ENCODE results near the gene KIAA0232.
"Not testable (repeated sequence)": the region's sequence is repeated elsewhere in the genome, so short reads cannot be mapped to it uniquely, and the experiment has no call there.

Gene KIAA0232

DNA sequence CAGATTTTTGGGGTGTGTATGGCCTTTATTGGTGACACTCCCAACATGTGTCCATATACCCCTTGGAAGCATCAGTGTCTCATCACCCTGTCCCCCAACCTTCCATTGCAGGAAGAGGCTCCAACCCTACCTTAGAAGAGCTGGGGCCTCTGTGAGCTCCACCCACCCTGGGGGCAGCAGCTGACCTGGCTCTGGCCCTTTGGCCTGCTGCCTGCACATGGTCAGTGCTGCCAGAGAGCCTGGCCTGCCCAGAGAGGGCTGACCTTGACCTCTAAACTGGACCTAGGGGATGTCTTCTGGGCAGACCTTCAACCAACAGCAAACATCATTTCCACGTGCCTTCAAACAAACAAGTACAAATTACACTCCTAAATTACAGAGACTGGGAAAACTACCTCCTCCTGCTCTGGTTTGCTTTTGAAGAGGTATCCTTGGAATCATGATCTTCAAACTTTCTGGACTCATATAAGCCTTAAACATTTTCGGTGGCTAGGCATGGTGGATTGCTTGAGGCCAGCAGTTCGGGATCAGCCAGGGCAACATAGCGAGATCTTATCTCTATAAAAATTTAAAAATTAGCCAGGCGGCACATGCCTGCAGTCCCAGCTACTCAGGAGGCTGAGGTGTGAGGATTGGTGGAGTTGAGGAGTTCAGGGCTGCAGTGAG, 27.3 kb upstream of the KIAA0232 start:
- DNase-seq (ENCODE audit: low read depth) = no peak
- TF ChIP-seq CTCF (IDR thresholded peaks at IDR 0.05; ENCODE audit: insufficient read depth, low read depth, low read length, missing control alignments) = no peak

DNA sequence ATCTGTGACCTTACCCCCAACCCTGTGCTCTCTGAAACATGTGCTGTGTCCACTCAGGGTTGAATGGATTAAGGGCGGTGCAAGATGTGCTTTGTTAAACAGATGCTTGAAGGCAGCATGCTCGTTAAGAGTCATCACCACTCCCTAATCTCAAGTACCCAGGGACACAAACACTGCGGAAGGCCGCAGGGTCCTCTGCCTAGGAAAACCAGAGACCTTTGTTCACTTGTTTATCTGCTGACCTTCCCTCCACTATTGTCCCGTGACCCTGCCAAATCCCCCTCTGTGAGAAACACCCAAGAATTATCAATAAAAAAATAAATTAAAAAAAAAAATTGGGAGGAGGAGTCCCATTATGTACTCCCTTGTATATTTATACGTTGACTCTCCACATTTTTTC, 26.2 kb upstream of the KIAA0232 start:
- H3K4me3 ChIP-seq (ENCODE audit: low read depth, low read length); DNase-seq (ENCODE audit: low read depth): not testable (repeated sequence)

More for the DNA sequence above, 27.3 kb upstream of the KIAA0232 start:
- no peak overlapping the region for H3K4me3 ChIP-seq (ENCODE audit: low read depth, low read length)

GRCh38 chr4:6758728-6759127, 23.8 kb upstream of the KIAA0232 start:
- H3K4me3 ChIP-seq (ENCODE audit: low read depth, low read length) = no peak overlapping the region
- DNase-seq (ENCODE audit: low read depth) = no peak
- TF ChIP-seq CTCF (IDR thresholded peaks at IDR 0.05; ENCODE audit: insufficient read depth, low read depth, low read length, missing control alignments) = no peak

- no peak for TF ChIP-seq CTCF (IDR thresholded peaks at IDR 0.05; ENCODE audit: insufficient read depth, low read depth, low read length, missing control alignments)
- no peak for DNase-seq (ENCODE audit: low read depth)
- H3K4me3 ChIP-seq (ENCODE audit: low read depth, low read length) = no peak overlapping the region
Observed at GRCh38 chr4:6760865-6761264, 21.7 kb upstream of the KIAA0232 start.

GRCh38 chr4:6761649-6762615, 20.6 kb upstream of the KIAA0232 start:
- no peak overlapping the region for H3K4me3 ChIP-seq (ENCODE audit: low read depth, low read length)
- no peak for TF ChIP-seq CTCF (IDR thresholded peaks at IDR 0.05; ENCODE audit: insufficient read depth, low read depth, low read length, missing control alignments)
- no peak for DNase-seq (ENCODE audit: low read depth)

DNA sequence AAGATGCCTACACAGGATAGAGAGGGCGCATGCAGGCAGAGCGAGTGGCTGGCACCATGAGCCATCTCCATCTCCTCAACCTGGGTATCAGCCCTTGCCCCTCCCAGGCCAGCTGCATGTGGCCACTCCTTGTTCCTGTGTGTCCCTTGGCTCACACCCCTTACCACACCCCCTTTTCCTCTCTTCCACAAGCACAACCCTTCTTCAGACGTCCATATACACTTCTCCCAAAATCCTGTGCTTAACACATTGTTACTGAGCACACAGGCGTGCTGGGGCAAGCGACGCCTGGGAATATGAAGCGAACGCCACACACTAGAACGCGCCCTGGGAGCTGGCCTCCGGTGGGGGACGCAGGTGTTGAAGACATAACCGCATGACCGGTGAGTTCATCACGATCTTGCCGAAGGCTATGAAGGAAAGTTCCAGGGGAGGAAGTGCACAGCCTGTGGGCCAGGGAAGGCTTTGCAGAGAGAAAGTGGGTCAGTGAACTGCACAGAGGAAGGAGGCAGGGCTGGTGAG, 19.1 kb upstream of the KIAA0232 start:
- no peak overlapping the region for H3K4me3 ChIP-seq (ENCODE audit: low read depth, low read length)
- no peak for DNase-seq (ENCODE audit: low read depth)
- no peak for TF ChIP-seq CTCF (IDR thresholded peaks at IDR 0.05; ENCODE audit: insufficient read depth, low read depth, low read length, missing control alignments)

DNA sequence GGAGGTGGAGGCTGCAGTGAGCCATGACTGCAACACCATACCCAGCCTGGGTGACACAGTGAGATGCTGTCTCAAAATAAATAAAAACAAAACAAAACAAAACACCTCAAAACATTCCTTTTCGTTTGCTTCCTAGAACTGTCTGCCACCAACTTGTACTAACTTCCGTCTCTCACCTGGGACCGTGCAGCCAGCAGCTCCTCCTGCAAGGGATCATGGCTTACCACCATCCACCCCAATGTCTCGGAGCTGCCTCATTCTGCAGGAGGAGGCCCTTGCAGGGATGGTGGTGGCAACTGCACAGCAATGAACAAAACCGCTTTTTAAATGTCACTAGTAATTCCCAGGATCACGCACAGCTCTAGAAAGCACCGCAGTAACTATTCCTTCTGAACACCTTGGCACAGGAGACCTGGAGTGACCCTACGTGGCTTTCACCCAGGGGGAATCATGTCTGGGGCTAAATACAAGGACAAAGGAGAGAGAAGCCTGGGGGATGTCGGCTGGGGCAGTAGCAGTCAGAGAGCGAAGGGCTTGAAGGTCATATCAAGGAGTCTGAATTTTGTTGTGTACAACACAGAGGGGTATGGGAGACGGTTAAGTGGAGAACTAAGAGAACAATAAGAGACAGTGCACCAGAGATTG, 17.4 kb upstream of the KIAA0232 start:
- no peak for DNase-seq (ENCODE audit: low read depth)
- H3K4me3 ChIP-seq (ENCODE audit: low read depth, low read length) = no peak overlapping the region
- TF ChIP-seq CTCF (IDR thresholded peaks at IDR 0.05; ENCODE audit: insufficient read depth, low read depth, low read length, missing control alignments) = no peak
